GM04503 (cell line): ENCODE measurements around the gene ZNF609.

Experiments used
- DNase-seq: peaks from one replicate; pipeline ENCODE4 v3.0.0-alpha.2; 2012; ENCODE audit warnings: low read depth

The ZNF609 gene, protein sequence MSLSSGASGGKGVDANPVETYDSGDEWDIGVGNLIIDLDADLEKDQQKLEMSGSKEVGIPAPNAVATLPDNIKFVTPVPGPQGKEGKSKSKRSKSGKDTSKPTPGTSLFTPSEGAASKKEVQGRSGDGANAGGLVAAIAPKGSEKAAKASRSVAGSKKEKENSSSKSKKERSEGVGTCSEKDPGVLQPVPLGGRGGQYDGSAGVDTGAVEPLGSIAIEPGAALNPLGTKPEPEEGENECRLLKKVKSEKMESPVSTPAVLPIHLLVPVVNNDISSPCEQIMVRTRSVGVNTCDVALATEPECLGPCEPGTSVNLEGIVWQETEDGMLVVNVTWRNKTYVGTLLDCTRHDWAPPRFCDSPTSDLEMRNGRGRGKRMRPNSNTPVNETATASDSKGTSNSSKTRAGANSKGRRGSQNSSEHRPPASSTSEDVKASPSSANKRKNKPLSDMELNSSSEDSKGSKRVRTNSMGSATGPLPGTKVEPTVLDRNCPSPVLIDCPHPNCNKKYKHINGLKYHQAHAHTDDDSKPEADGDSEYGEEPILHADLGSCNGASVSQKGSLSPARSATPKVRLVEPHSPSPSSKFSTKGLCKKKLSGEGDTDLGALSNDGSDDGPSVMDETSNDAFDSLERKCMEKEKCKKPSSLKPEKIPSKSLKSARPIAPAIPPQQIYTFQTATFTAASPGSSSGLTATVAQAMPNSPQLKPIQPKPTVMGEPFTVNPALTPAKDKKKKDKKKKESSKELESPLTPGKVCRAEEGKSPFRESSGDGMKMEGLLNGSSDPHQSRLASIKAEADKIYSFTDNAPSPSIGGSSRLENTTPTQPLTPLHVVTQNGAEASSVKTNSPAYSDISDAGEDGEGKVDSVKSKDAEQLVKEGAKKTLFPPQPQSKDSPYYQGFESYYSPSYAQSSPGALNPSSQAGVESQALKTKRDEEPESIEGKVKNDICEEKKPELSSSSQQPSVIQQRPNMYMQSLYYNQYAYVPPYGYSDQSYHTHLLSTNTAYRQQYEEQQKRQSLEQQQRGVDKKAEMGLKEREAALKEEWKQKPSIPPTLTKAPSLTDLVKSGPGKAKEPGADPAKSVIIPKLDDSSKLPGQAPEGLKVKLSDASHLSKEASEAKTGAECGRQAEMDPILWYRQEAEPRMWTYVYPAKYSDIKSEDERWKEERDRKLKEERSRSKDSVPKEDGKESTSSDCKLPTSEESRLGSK (N-terminal part only)

DNA sequence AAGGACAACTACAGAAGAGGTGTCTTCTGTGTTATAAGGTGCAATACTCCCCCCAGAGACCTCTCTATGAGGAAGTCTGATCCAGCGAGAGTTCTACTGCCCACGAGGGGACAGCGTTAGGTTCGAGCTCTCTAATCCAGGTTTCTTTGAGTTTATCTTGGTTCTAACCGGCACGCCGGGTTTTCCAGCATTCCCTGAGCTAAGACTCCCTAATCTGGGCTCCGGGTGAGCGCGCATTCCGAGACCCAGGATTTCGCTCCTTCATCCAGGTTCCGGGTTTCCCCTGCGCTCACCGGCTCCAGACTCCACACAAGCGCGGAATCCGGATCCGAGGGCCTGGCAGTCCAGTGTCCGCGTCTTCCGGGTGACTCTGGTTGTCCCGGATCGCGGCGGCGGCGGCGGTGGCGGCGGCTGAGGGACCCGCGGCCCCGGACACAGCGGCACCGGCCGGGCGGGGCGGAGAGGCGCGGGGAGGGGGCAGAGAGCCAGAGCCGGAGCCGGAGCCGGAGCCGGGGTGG is at the start of gene ZNF609:
TSS of gene ZNF609 (plus strand) at position 373 of the 518 bp plus-strand sequence. CDS start 38,842 bp downstream, outside the sequence.
- peak; percentile 85 for DNase-seq

DNA sequence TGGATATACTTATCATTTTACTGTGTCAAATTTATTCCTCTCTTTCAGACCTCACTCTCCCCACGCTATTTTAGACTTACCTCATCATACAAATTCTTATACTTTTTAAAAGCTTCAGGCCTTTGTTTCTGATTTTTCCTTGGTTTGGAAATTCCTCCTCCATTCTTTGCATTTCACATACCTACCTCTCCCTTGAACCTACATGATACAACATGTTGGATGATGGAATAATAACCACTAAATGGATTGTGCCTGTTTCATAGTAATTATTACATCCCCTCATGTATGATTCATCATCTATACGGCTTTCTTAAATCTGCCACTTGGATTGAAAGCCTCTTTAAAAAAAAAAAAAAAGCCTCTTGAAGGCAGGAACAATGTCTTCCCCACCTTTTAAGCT is 48.2 kb upstream of the ZNF609 start:
- no peak for DNase-seq

DNA sequence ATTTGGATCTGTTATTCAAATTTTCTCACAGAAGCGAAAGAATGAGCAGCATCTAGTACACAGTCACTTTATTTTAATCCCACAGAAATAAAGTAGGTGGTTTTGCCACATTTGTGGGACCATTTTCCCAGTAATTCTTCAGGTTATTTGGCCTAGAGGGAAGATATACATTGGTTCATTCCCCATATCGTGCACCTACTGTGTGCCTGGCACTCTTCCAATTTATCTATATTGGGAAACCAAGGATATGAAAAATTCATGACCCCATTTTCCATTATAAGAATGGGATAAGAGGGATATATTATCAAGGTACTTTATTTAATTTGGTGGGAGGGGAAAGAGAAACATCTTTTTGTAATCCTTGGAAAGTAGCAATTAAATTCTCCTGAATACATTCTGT is 37.7 kb upstream of the ZNF609 start:
- DNase-seq = no peak

DNA sequence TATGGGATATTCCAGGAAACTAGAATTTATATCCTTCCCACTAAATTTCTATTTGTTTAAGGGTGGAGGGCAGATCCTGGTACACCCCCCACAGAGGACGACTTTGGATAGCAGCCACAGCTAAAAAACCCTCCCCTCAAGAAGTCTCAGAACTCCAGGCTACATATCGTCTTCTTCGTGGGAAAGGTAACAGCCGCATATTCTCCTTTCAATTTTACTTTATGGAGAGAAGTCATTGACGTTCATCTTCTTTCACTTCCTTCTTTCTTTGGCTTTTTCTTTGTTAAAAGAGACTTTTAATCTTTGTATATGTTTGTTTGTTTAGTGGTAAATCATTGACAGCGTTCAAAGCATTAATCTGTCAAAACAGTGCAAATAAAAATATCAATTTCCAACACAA is 36.4 kb upstream of the ZNF609 start:
- no peak for DNase-seq

DNA sequence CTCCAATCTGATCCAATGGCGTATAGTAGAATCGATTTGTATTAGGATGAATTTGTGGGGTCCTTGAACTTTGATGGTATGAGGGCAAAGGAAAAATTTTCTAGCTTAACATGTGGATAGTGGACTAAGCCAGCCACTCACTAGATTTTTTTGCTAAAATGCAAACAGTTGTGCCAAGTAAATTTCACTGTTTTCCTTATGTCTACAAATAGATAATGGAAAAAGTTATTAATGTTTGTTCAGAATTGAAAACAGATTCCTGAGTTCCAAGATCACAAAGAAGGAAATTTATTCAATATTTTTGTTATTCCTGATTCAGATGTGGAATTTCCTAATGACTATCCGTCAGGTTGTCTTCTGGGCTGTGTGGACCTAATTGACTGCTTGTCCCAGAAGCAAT is 35.2 kb upstream of the ZNF609 start:
- DNase-seq = no peak

DNA sequence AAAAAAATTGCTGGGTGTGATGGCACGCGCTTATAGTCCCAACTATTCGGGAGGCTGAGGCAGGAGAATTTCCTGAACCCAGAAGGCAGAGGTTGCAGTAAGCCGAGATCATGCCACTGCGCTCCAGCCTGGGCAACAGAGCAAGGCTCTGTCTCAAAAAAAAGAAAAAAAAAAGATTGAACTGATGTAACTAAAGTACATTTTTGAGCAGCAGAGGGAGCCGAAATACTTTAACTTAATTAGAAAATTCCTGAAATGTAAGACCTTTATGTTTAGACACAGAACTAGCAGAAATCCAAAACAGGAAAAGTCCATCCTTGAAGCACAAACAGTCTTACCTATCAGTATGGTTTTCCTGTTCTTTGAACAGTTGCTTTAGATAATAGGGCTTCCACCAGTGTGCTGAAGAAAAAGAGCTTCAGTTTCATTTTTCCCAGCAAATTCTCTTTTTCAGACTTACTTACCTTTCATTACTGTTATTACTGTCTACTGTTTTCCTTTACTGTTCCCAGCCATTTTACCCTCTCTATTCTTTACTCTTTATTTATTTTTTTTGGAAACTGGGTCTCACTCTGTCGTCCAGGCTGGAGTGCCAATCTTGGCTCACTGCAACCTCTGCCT is 33.4 kb upstream of the ZNF609 start:
- no peak for DNase-seq

DNA sequence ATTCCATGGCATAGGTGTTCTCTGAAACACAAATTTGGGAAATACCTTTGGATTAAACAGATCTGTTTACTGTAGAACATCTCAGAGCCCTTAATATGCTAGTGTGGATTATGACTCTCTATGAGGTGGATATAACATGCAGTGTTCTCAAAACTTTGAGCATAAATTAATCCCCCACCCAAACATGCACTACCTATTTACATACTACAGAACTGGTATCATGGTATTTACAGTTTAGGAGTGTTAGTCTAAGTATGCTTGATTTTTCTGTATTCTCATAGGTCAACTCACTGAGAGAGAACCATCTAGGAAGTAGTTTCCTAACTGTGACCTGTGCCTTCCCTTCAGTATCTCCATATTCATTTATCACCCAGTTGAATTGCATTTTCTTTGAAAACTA is 30.9 kb upstream of the ZNF609 start:
- DNase-seq = no peak

DNA sequence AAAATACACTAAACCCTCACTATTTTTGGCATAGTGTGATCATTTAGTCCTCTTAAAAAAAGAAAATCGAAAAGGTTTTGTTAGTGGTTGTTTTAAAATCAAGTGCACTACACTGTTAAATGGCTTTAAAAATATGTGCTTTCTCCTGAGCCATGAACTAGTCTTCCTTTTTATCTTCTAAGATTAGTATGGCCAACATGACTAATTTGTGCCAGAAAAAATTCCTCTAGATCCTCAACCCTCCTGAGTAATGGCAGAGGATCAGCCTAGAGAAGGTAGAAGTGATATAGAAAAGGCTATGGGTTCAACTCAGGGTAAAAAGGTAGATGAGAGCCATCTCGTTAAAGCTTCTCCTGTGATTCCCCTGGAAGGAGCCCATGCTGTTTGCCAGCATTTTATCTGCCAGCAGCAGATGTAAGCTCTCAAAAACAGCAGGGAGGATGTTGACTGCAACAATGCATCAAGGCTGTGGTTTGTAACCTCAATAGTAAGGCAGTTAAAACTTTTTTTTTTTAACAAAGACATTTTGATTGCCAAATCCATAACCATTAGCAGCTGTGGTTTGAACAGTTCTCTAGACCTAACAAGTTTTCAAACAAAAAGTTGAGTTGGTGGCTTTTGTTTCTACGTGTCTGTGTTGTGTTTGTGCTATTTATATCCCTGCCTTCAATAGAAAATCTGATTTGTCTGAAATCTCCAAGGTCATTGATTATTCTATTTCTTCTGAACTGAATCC is 30.2 kb upstream of the ZNF609 start:
- peak; percentile 92 for DNase-seq

DNA sequence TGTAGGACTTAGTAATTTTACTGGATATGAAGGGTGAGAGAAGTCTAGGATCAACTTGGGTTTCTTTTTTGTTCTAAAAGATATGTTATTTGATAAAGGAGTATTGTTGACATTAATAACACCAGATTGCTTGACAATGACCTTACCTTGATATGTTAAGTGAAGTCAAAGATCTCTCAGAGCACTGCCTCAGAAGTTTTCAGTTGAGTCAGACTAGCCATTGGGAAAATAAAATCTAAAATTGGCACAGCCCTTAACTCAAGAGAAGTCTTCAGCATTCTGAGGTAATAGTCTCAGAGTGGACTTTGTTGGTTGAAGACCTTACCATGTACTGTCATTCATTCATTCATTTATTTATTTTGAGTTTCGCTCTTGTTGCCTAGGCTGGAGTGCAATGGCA is 22.4 kb upstream of the ZNF609 start:
- DNase-seq = no peak

DNA sequence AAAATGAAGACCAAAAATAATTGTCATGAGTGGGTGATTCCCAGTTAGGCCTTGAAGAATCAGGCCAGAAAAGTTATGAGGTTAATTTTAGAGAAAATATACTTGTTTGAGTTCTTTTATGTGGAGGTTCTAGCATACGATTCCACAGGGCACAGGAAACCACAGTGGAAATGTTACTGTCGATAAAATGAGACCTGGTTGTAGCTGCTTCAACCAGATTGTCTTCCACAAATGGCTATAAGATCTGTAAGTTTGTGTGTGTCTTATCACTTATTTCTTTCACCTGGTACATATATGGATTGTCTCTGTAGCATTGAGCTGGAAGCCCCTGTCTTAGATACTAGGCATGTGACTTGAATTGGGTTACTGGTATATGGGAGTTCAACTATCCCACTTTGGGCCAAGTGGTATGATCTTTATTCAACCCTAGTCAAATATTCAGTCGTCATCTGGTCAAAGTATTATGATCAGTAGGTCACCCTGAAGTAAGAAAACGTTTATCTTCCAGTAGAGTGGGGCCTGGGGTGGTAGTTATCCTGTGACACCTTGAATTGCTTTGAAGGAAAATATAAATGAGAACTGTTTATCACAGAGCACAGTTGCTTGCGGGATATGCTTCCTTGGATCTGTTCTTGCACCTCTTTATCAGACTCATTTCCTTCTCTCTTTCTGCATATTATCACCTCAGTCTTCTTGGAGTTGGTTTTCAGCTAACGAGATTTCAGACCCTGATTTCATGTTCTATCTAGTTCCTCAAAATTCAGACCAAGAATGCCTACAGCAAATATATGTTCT is 21.5 kb upstream of the ZNF609 start:
- no peak for DNase-seq

DNA sequence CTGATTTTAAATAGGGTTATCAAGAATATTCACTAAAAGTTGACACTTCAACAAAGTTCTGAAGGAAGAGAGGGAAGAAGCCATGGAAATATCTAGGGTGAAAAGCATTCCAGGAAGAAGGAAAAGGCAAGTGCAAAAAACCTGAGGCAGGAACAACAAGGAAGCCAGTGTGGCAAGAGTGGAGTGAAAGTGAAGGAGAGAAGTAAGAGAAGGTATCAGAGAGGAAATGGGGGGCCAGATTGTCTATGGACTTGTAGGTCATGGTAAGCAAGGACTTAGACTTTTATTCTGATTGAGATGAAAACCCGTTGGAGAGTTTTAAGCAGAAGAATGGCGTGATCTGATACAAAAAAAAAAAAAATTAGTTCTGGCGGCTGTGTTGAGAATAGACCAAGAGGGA is 18.5 kb upstream of the ZNF609 start:
- DNase-seq = no peak

DNA sequence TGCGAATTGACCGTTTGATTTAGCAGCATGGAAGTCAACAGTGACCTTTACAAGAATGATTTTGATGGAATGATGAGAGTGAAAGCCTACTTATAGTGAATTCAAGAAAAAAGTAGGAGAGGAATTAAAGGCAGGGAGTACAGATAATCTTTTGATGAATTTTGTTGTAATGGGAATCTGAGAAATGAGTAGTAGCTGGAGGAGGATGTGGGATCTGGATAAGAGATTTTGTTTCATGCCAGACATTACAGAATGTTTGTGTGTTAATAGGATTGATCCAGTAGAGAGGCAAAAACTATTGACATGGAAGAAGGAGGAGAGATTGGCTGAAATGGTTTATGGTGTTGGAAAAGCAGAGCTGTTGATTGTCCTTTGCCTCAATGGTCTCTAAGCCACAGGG is 17.4 kb upstream of the ZNF609 start:
- DNase-seq = no peak

DNA sequence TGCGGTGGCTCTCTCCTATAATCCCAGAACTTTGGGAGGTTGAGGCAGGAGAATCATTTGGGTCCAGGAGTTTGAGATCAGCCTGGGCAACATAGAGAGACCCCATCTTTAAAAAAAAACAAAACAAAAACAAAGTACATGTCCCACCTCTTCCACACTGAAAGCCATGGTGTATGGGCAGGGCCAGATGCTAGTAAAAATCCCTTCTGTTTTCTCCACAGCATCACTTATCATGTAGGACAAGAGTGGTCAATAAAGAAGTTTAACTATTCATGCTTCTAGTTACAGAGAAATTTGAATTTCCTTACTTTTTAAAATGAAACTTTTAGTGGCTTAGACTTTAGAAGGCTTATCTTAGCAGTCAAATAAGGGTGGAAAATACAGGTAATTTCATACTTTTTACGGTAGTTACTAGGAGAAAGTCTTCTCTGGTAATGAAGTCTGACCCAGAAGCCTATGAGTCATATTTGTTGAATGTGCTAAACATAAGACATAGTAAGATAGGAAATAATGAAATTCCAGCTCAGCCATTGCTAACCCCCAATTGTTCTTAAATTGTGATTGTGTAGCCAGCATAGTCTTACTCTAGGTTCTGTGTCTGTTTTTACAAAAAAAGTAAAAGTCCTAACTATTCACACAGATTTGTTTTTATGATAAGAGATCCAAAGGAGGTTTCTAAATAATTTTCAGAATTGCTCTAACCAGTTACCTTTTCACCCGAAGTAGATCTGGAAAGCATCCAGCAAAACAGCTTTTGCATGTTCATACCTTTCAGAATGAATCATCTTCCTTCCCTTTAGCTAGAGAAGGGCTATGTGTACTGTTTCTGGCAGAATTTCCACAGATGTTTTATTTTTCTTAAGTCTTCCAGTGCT is 16.4 kb upstream of the ZNF609 start:
- no peak for DNase-seq

DNA sequence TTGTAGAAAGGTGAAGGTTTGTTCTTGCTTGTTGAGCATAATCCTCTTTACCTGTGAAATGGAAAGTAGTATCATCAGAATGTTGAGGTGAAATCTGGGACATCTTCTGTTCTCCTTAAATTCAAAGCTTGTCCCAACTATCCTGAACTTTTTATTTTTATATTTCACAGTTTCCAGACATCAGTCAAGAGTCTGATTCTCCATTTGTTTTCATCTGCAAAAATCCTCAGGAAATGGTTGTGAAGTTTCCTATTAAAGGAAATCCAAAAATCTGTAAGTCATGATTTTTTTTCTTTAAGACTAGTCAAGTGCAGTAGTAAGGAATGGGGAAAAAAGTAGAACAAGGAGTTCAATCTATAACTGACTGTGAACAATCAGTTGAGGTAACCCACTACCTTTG is 15.5 kb upstream of the ZNF609 start:
- DNase-seq = no peak

DNA sequence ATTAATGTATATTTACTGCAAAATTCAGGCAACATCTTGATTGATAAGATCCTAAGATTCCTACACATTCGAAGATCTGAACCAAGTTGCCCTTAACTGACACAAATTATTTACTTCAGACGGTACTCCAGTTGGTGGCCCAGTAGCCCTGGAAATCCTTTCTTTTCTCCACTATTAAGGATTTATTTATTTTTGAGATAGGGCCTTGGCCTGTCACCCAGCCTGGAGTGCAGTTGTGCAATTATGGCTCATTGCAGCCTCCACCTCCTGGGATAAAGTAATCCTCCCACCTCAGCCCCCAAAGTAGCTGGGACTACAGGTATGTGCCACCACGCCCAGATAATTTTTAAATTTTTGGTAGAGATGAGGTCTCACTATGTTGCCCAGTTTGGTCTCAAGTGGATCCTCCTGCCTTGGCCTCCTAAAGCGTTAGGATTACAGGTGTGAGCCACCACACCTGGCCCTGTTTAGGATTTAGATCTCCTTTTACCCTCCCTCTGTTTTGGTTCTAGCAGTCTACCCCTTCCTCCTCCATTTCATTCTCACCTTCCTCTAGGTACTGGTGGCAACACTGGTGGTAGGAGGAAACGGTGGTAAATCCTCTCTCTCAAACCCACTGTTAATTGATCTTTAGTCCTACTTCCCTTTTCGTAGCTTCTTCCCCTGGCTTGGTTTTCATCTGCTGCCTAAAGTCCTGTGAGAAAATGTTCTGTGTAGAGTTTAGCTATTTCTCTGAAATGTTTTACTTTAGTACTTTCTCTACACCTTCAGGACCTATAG is 12.7 kb upstream of the ZNF609 start:
- no peak for DNase-seq

DNA sequence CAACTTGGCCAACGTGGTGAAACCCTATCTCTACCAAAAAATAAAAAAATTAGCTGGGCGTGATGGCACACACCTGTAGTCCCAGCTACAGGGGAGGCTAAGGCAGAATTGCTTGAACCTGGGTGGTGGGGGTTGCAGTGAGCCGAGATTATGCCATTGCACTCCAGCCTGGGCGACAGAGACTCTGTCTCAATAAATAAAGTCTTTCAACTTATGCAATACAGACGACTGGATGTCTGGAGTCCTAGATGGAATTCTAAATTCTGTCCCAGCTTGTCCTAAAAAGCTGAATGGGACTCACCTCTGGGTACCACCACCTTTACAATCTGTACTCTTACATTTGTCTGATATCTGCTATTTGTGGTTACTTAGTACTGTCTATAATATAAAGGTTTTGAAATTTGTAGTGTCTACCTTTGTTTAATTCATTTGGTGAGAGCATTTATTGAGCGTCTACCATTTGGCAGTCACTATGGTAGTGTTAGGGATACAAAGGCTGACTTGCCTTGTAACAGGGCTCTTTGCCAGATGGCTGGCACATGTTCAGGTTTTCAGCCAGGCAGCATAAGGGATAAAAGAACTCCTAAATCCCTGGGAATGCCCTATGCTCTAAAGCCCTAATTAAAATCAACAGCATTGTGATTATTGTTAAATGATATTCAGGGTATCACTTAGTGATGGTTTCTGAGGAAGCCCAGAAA is 7.2 kb upstream of the ZNF609 start:
- DNase-seq = no peak

DNA sequence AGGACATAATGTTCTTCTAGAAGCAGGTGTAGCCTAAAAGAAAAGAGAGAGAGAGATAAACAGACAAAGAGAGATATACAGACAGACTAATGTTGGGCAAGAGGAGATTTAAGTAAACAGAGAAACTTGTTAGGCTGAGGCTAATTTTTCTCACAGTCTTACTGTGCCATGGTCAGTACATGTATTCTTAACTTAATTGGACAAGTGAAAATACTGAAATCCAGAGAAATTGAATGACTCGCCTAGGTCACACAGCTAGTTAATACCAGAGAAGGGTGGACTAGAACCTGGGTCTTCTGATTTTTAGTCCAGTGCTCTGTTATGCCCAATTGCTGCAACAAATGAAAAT is 6.7 kb upstream of the ZNF609 start:
- DNase-seq = no peak

DNA sequence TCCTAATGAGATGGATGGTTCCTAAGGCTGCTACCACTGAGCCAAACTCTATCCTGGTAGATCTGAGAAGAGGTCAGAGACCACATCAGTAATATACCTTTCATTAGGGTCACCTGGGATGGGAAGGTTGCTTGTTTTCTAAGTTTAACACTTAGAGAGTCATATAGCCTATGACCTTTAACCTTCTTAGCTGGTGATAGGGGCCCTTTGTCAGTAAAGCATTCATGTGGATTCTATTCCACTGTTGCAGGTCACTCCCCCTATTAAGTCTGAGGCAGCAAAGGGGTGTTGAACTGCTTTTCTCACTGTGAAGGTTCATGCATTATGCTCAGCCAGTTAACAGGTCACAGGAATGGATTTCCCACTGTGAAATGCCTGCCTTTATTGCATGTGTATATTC is 6.1 kb upstream of the ZNF609 start:
- no peak for DNase-seq
